Endodermal cell (in vitro differentiated cells): ENCODE measurements around the gene AMACR. TPM values are rescaled to one million over a fixed set of nuclear protein-coding genes. Genes with fewer than 3 reads are reported as not detected.
A peak's percentile ranks its signal among the peaks of the same experiment; 100 is the strongest.

Source experiments
- DNase-seq: peaks from one replicate; pipeline ENCODE4 v3.0.0-alpha.2; 2017
- H3K27ac ChIP-seq: 2 replicates; pipeline ENCODE4 v1.5.1; 2013; ENCODE audit warnings: mild to moderate bottlenecking, low read depth, low read length, moderate library complexity
- H3K27me3 ChIP-seq: 2 replicates; pipeline ENCODE4 v1.6.1; 2013; ENCODE audit warnings: mild to moderate bottlenecking, low read length, moderate library complexity; ENCODE audit not compliant: insufficient read depth, control insufficient read depth, poor library complexity, severe bottlenecking
- H3K36me3 ChIP-seq: 2 replicates; pipeline ENCODE4 v1.7.0; 2013; ENCODE audit warnings: mild to moderate bottlenecking, low read length, moderate library complexity; ENCODE audit not compliant: control insufficient read depth, insufficient read depth
- H3K4me1 ChIP-seq: one replicate; pipeline ENCODE4 v1.7.0; 2013; ENCODE audit warnings: low read length; ENCODE audit not compliant: control insufficient read depth, insufficient read depth
- H3K4me3 ChIP-seq: 2 replicates; pipeline ENCODE4 v1.5.1; 2013; ENCODE audit warnings: mild to moderate bottlenecking, low read length, moderate library complexity
- H3K9ac ChIP-seq: 2 replicates; pipeline ENCODE4 v1.6.1; 2013; ENCODE audit warnings: mild to moderate bottlenecking, low read length, moderate library complexity; ENCODE audit not compliant: poor library complexity, severe bottlenecking; ENCODE audit errors: extremely low read depth
- H3K9me3 ChIP-seq: 2 replicates; pipeline ENCODE4 v1.6.1; 2013; ENCODE audit warnings: mild to moderate bottlenecking, low read length, moderate library complexity; ENCODE audit not compliant: control insufficient read depth
- H3K27ac Mint-ChIP-seq: 2 replicates; pipeline ENCODE4 v1.8.0; 2020; ENCODE audit warnings: mixed read lengths
- H3K27me3 Mint-ChIP-seq: 2 replicates; pipeline ENCODE4 v1.8.0; 2021; ENCODE audit warnings: mild to moderate bottlenecking, mixed read lengths; ENCODE audit not compliant: insufficient read depth
- H3K36me3 Mint-ChIP-seq: 2 replicates; pipeline ENCODE4 v1.8.0; 2020; ENCODE audit warnings: low read depth, mixed read lengths
- H3K4me1 Mint-ChIP-seq: 2 replicates; pipeline ENCODE4 v1.8.0; 2020; ENCODE audit warnings: mixed read lengths
- H3K4me3 Mint-ChIP-seq: 2 replicates; pipeline ENCODE4 v1.8.0; 2020; ENCODE audit warnings: mild to moderate bottlenecking, moderate library complexity, mixed read lengths
- H3K9me3 Mint-ChIP-seq: 2 replicates; pipeline ENCODE4 v1.8.0; 2020; ENCODE audit warnings: mild to moderate bottlenecking, mixed read lengths
- WGBS, 2 experiments: methylation state at CpG; one replicate each; pipeline versions ENCODE4 v1.1.5 to v1.1.7; 2013; ENCODE audit warnings: missing lambda C conversion rate in 2 of 2, mixed read lengths in 1 of 2; ENCODE audit not compliant: insufficient coverage in 1 of 2, insufficient read length in 1 of 2; 5-methylcytosine and 5-hydroxymethylcytosine counted together
- total RNA-seq, 2 donors: library from RNA; stranded (reverse); fragmentation: NEBNext Ultra II Directional in 1 of 2; extraction: Animal tissue kit (Norgen Biotek cat#: 25700) in 1 of 2; gene quantifications; 2 replicates in 1 of 2; 3 replicates in 1 of 2; pipeline ENCODE4 v1.2.1, GENCODE V29; 2021
- TF ChIP-seq, protein P1 (sequence below): fragments of 200-600 bp; sonication (generic); conservative IDR thresholded peaks from 2 replicates; pipeline ENCODE4 v1.5.0; 2021; ENCODE audit warnings: antibody characterized with exemption, mild to moderate bottlenecking

The AMACR gene
- total RNA-seq, 2 donors from 2014 or later = 12.4 to 16.8 TPM

GRCh38 chr5:34043099-34043876, 35.4 kb upstream of the AMACR start, which contains the start of gene C1QTNF3:
C1QTNF3 (minus strand) TSS chr5:34043213; CDS start chr5:34043125, 88 bp downstream.
- Histone ChIP-seq H3K9me3 (no peaks in the 10 kb centered on the region), H3K4me3 (no peak within 1 kb of the TSS), H3K4me1 (peaks cover 3% of the 10 kb centered on the region), H3K9ac (no peak within 1 kb of the TSS), H3K27ac (no peak within 1 kb of the TSS), H3K36me3 (no peaks in the 10 kb centered on the region), H3K27me3 (no peaks in the 10 kb centered on the region)
- WGBS, 2 experiments = 90 to 92% methylated on average over 3 to 9 of the region's 10 CpGs
- no peaks in the 10 kb centered on the region for H3K36me3 Mint-ChIP-seq
- H3K27me3 Mint-ChIP-seq = no peaks in the 10 kb centered on the region
- H3K27ac Mint-ChIP-seq = no peak within 1 kb of the TSS
- no peak within 1 kb of the TSS for H3K4me3 Mint-ChIP-seq
- peaks cover 1% of the 10 kb centered on the region for H3K4me1 Mint-ChIP-seq
- DNase-seq = no peak
- no peaks in the 10 kb centered on the region for H3K9me3 Mint-ChIP-seq
- TF ChIP-seq, protein P1, sequence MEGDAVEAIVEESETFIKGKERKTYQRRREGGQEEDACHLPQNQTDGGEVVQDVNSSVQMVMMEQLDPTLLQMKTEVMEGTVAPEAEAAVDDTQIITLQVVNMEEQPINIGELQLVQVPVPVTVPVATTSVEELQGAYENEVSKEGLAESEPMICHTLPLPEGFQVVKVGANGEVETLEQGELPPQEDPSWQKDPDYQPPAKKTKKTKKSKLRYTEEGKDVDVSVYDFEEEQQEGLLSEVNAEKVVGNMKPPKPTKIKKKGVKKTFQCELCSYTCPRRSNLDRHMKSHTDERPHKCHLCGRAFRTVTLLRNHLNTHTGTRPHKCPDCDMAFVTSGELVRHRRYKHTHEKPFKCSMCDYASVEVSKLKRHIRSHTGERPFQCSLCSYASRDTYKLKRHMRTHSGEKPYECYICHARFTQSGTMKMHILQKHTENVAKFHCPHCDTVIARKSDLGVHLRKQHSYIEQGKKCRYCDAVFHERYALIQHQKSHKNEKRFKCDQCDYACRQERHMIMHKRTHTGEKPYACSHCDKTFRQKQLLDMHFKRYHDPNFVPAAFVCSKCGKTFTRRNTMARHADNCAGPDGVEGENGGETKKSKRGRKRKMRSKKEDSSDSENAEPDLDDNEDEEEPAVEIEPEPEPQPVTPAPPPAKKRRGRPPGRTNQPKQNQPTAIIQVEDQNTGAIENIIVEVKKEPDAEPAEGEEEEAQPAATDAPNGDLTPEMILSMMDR = no peak

DNA sequence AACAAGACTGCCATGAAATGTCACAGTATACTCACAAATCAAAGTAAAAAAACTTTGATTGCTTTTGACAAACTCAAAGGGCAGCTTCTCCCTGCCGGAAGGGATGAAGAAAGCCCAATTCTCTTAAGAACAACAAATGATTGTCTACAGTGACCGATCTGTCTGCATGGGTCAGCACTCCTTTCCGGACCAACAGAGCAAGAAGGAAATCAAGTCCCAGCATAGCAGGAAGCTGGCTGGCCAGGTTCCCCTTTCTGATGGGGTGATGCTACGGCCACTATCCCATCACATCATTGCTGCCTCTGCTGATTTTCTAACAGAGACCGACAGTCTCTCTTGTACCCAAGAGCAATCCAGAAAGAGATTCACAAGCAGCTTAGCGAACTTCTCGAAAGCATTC, 34.5 kb upstream of the AMACR start:
- no peak overlapping the region for H3K9ac ChIP-seq
- H3K4me1 Mint-ChIP-seq = peaks cover 1% of the 10 kb centered on the region
- no peaks in the 10 kb centered on the region for H3K36me3 ChIP-seq
- WGBS, 2 experiments = 88 to 92% methylated on average over 6 to 7 of the region's 7 CpGs
- TF ChIP-seq, protein P1 = no peak
- no peak overlapping the region for H3K27ac Mint-ChIP-seq
- no peaks in the 10 kb centered on the region for H3K9me3 ChIP-seq
- DNase-seq = no peak
- H3K4me3 Mint-ChIP-seq = no peak overlapping the region
- no peaks in the 10 kb centered on the region for H3K9me3 Mint-ChIP-seq
- no peak overlapping the region for H3K27ac ChIP-seq
- peaks cover 3% of the 10 kb centered on the region for H3K4me1 ChIP-seq
- H3K36me3 Mint-ChIP-seq = no peaks in the 10 kb centered on the region
- H3K27me3 ChIP-seq = no peaks in the 10 kb centered on the region
- H3K4me3 ChIP-seq = no peak overlapping the region
- no peaks in the 10 kb centered on the region for H3K27me3 Mint-ChIP-seq

- no peaks in the 10 kb centered on the region for H3K9me3 ChIP-seq
- H3K4me1 Mint-ChIP-seq = peaks cover 1% of the 10 kb centered on the region
- H3K4me1 ChIP-seq = peaks cover 3% of the 10 kb centered on the region
- H3K36me3 Mint-ChIP-seq = no peaks in the 10 kb centered on the region
- TF ChIP-seq, protein P1 = peak; percentile 26
- H3K36me3 ChIP-seq = no peaks in the 10 kb centered on the region
- no peak overlapping the region for H3K27ac ChIP-seq
- H3K4me3 ChIP-seq = no peak overlapping the region
- H3K27me3 ChIP-seq = no peaks in the 10 kb centered on the region
- H3K9ac ChIP-seq = no peak overlapping the region
- H3K27ac Mint-ChIP-seq = no peak overlapping the region
- DNase-seq = no peak
- no peak overlapping the region for H3K4me3 Mint-ChIP-seq
- no peaks in the 10 kb centered on the region for H3K9me3 Mint-ChIP-seq
- no peaks in the 10 kb centered on the region for H3K27me3 Mint-ChIP-seq
- WGBS, 2 experiments = 88 to 95% methylated on average over 1 of the region's 1 CpG
Measured at GRCh38 chr5:34041247-34041972, 33.6 kb upstream of the AMACR start.
